Embryonic facial prominence (tissue), 1 donor: ENCODE data around the gene ACOX1.

Experiments used
- DNase-seq: peaks from one replicate; pipeline ENCODE4 v3.0.0-alpha.2; 2016; ENCODE audit errors: extremely low spot score

Gene ACOX1

GRCh38 chr17:75933808-75934207 lies 45.2 kb downstream of the ACOX1 start:
- no peak for DNase-seq

DNA sequence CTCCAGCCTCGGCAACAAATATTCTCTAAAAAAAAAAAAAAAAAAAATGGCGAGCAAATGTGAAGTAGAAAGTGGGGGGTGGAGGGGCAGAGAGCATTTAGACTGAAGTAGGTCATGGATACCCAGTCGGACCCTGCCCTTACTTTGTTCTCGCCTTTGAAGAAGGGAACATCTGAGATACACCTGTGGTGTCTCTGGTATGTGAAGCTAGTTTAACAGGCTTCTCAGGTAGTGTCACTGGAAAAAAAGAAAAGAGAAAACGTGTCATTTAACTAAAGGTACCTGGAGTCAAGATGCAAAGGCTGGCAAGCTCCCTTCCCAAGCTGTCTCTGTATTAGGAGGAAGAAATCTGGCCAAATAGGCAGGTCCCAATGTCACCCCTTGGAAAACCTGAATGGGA lies 46.1 kb downstream of the ACOX1 start:
- no peak for DNase-seq

GRCh38 chr17:75931062-75931461 lies 47.9 kb downstream of the ACOX1 start:
- DNase-seq, result no peak

DNA sequence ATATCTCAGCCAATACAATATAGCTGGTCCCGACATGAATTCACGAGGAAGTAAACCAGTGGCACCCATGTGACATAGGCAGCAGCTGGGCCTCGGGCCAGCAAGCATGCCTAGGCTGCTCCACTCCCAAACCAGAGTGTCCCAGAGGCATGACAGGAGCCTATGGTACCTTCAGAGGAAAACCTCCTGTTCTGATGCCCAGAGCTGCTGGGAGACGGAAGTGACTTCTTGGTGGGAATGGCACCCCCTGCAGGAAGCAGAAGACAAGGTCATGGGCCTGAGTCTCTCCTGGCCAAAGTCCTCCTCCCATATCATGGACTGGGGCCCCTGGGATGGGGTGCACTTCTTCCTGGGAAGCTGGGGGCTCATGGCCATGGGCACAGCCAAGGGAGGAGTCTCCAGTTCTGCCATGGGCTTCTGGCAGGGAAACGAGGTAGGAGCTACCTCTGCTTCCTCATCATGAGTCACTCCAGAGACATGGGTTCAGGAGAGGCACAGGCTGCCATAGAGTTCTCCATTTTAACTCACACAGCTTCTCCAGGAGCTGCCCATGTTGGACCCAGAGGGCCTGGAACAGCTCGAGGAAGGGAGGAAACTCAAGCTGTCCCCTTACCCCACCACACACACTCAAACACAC lies 51.6 kb downstream of the ACOX1 start:
- no peak for DNase-seq

- DNase-seq, result no peak
Measured at GRCh38 chr17:75926456-75926855, 52.5 kb downstream of the ACOX1 start.

DNA sequence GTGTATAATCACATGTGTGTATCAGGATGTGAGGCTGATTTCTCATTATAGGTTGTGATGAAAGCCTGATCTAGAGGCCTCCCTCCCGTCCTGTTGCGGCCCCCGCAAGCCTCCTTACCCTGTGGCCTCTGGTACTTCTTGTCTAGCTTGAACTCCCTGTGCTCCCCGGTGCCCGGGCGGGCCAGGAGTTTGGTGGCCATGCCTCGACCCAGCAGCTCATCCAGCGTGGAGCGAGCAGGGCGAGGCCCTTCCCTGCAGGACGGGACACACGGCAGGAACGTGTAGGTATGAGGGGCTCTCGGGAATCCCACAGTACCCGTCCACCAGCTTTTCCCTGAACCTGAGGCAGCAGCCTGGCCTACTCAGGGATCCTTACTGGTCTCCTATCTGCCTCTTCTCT lies 53.1 kb downstream of the ACOX1 start:
- DNase-seq, result no peak

DNA sequence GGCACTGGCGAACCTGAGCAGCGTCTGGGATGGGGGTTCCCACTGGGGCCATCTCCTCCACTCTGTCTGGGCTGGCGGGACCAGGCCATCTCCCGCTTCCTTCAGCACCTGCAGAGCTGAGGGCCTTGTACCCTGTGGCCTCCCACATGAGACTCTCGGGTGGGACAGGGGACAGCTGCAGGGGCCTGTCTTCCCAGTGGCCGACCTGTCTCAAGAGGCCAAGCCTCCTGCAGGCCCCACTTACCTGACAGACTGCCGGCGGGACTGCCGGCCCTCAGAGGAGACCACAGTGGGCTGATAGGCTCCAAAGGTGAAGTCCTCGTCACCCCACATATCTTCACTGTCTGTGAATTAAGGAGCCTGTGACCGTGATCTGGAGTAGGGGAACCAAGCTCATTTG lies 53.9 kb downstream of the ACOX1 start:
- DNase-seq, result no peak

DNA sequence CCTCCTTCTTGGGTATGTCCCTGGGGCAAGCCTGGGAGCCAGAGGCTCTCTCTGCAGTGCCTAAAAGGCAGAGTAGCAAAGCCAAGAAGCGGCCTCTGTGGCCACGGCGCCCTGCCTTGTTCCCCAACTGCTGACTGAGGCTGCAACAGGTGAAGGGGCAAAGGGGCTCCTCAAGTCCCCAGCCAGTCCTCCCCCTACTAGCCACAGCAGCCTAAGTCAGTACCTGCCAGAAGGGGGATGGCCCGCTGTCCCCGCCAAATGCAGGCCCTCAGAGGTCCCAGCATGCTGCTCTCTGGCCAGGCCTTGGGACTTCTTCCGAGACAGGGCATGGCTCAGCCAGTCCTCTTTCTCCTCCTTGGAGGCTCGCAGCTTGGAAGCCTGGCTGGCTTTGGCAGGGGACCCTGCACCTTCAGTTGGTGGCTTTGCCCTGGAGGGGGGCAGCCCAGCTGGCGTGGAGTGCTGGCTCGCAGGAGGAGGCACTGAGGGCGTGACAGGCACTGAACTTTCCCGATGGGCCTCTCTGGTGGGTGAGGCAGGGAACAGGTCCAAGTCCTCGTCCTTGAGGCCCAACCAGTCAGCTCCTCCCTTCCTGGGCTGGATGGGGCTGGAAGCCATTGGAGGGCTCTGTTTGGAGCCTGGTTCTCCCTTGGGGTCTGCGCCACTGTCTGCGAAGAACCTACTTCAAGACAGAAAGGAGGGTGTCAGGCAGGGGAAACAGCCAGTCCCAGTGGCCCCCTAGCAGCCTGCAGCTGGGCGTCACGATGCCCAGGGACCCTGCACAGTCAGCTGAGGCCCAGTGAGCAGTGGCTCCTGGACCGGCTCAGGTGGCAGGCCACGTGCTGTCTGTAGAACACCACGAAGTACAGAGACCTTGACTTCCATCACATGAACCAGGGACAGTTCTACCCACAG lies 55.7 kb downstream of the ACOX1 start:
- no peak for DNase-seq

DNA sequence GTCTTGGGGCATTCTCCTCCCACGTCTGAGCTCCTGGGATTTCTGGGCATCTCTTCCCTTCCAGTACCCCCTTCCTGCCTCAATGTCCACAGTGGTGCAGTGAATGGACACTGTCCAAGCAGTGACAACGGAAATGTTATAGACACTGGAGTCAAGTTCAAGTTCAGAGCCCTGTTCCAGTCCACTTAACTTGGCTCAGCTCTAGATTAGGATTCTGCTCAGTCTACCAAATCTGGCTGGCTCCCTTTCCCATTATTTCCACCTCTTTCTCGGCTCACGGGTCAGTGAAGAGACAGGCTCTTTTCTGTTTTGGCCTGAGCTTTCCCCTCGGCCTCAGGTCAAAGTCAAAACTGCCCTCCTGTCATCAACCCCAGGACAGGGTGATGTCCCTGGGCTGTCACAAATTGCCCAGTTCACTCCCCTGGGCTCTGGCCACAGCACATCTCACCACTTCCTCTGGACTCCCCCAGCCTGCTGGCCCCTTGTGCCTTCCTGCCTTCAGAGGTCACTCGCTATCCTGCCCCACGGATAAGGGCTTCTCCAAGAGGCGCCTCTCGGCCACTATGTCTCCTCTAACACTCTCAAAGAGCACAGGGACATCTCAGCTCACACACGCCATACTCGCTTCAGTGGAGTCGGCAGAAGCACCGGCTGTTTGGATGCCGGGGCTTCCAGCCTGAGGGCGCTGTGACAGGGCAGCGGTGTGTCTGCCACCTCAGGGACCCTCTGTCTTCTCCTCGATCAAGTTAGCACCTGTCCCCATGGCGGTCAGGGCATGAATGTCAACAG lies 56.6 kb downstream of the ACOX1 start:
- DNase-seq, result no peak

GRCh38 chr17:75921596-75921995 lies 57.4 kb downstream of the ACOX1 start:
- no peak for DNase-seq

GRCh38 chr17:75920045-75920560 lies 58.9 kb downstream of the ACOX1 start:
- DNase-seq, result no peak

DNA sequence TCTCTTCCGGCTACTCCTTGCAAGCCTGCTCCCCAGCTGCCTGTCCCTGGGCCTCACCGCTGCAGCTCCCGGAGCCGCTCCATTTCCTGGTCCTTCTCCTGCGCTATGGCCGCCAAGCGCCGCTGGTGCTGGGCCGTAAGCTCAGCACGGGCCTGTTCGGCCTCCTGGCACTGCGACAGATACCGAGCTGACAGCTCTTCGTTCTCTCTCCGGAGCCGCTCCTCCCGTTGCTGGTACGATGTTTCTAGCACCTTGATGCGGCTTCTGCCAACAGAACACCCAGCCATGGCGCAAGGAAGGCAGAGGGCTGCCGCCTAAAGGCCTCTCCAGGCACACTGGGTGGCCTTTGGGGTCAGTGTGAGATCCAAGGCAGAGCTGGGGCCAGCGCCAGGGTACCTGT lies 59.4 kb downstream of the ACOX1 start:
- DNase-seq, result no peak

DNA sequence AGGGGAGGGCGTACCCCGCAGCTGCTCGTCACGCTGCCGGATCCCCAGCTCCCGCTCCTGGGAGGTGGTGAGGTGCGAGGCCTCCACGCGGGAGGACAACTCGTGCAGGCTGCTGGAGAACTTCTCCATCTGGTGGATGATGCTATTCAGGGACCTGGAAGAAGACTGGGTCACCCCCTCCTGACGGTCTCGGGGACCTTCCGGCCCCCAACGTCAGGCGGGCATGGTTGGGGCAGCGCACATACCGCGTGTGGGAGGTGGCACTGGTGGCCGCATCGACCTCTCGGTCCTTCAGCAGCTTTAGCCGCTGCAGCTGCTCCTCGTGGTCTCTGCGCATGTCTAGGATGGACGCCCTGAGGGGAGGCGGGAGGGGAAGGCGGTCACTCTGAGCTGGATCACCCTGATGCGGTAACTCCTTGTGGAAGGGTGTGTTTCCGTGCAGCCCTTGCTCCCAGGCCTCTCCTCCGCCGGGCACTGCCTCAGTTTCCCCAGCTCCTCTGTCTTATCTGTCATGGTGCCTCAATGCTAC lies 61.0 kb downstream of the ACOX1 start:
- no peak for DNase-seq

DNA sequence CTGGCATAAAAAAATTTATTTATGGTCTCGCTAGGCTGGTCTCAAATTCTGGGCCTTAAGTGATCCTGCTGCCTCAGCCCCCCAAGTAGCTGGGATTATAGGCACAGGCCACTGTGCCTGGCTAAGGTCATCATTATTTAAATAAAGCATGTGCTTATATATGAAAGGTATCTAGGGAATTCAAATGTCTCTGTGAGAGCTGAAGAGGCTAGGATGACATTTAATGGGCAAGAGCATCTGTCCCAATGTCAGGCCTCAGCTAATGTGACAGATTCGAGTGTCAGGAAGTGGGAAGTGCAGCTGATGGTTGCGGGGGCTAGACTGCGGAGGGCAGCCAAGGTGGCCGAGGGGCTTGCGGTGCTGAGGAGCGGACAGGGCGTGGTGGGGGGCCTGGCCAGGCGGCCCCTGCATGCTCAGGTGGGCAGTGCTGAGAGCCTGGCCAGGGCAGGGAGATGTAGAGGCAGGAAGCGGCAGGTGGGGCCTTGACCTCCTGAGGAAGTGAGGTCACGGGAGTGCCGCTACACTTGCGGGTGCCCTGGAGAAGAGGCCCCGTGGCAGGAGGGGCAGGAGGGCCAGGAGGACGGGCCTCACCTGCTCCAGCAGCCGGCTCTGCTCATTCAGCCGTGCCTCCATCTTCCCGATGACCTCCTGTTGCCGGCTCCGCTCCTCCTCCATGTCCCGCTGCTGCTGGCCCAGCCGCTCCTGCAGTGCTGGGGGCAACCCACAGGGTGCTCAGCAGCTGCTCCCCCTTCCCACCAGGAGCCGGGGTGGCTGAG lies 61.6 kb downstream of the ACOX1 start:
- no peak for DNase-seq

GRCh38 chr17:75915268-75915667 lies 63.7 kb downstream of the ACOX1 start:
- no peak for DNase-seq

- DNase-seq, result no peak
Measured at GRCh38 chr17:75914643-75915267, 64.2 kb downstream of the ACOX1 start.

GRCh38 chr17:75913537-75914210 lies 65.3 kb downstream of the ACOX1 start:
- no peak for DNase-seq

DNA sequence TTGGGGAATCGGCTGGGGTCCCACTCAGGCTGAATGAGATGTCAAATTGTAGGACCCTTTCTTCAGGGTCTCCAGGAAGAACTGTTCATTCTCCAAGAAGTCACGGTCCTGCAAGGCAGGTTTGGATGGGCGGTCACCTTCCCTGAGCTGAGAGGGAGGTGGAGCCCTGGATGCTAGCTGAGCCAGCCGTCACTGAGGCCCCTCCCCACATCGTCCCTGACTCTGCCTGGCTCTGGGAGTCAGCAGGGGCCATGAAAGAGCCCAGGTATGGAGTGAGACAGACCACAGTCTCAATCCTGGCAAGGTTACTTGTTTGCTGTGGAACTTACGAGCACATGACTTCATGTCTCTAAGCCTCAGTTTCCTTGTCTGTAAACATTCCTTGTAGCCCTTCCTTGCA lies 68.3 kb downstream of the ACOX1 start:
- no peak for DNase-seq

- DNase-seq, result no peak
Measured at GRCh38 chr17:75909812-75910274, 69.1 kb downstream of the ACOX1 start.
